Measurements from ENCODE around the gene IFRD1. TPM values are rescaled to one million over a fixed set of nuclear protein-coding genes. Genes with fewer than 3 reads are reported as not detected.

The IFRD1 gene
- polyA plus RNA-seq, 1 experiment, result 24.2 TPM

GRCh38 chr7:112467867-112468266 lies 17.6 kb downstream of the IFRD1 start:
- CTCF ChIA-PET, result interaction anchor here (1.4 to 1.6 kb wide), 3 partner anchors 12 to 28 kb away, joined by 3 to 10 read pairs (median 8); partner anchors contain the start of gene LSMEM1
- TF ChIP-seq, protein P1, sequence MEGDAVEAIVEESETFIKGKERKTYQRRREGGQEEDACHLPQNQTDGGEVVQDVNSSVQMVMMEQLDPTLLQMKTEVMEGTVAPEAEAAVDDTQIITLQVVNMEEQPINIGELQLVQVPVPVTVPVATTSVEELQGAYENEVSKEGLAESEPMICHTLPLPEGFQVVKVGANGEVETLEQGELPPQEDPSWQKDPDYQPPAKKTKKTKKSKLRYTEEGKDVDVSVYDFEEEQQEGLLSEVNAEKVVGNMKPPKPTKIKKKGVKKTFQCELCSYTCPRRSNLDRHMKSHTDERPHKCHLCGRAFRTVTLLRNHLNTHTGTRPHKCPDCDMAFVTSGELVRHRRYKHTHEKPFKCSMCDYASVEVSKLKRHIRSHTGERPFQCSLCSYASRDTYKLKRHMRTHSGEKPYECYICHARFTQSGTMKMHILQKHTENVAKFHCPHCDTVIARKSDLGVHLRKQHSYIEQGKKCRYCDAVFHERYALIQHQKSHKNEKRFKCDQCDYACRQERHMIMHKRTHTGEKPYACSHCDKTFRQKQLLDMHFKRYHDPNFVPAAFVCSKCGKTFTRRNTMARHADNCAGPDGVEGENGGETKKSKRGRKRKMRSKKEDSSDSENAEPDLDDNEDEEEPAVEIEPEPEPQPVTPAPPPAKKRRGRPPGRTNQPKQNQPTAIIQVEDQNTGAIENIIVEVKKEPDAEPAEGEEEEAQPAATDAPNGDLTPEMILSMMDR (IDR thresholded peaks at IDR 0.05; ENCODE audit: insufficient read depth, low read depth, low read length), result no peak

GRCh38 chr7:112470194-112470593 lies 19.9 kb downstream of the IFRD1 start:
- no peak for DNase-seq (ENCODE audit: low read depth)
- peaks cover 6% of the 10 kb centered on the region for H3K36me3 ChIP-seq (ENCODE audit: control insufficient read depth, insufficient read depth, low read length)
- H3K27me3 ChIP-seq (ENCODE audit: control insufficient read depth, insufficient read depth, low read length), result no peaks in the 10 kb centered on the region
- H3K4me3 ChIP-seq (ENCODE audit: low read depth, low read length), result no peak overlapping the region
- POLR2A ChIA-PET, result no interaction called here
- CTCF ChIA-PET, result interaction anchor here (2.9 kb wide), 1 partner anchor 11 kb away, joined by 12 read pairs; the partner anchor contains the start of gene LSMEM1
- TF ChIP-seq, protein P1 (IDR thresholded peaks at IDR 0.05; ENCODE audit: insufficient read depth, low read depth, low read length), result no peak

More at GRCh38 chr7:112467867-112468266, 17.6 kb downstream of the IFRD1 start:
- POLR2A ChIA-PET, result no interaction called here
- no peak for DNase-seq (ENCODE audit: low read depth)
- H3K27me3 ChIP-seq (ENCODE audit: control insufficient read depth, insufficient read depth, low read length), result no peaks in the 10 kb centered on the region
- peaks cover 6% of the 10 kb centered on the region for H3K36me3 ChIP-seq (ENCODE audit: control insufficient read depth, insufficient read depth, low read length)
- no peak overlapping the region for H3K4me3 ChIP-seq (ENCODE audit: low read depth, low read length)

- DNase-seq (ENCODE audit: low read depth), result no peak
- ChIA-PET POLR2A (no interaction called here), CTCF (interaction anchor here (0.9 kb wide), 1 partner anchor 62 kb away, joined by 3 read pairs; no protein-coding TSS in a partner anchor)
- no peaks in the 10 kb centered on the region for H3K27me3 ChIP-seq (ENCODE audit: control insufficient read depth, insufficient read depth, low read length)
- H3K4me3 ChIP-seq (ENCODE audit: low read depth, low read length), result no peak overlapping the region
- TF ChIP-seq, protein P1 (IDR thresholded peaks at IDR 0.05; ENCODE audit: insufficient read depth, low read depth, low read length), result no peak
- H3K36me3 ChIP-seq (ENCODE audit: control insufficient read depth, insufficient read depth, low read length), result peaks cover 4% of the 10 kb centered on the region
These were observed 26.3 kb downstream of the IFRD1 start for GRCh38 chr7:112476390-112477052.

- TF ChIP-seq, protein P1 (IDR thresholded peaks at IDR 0.05; ENCODE audit: insufficient read depth, low read depth, low read length), result no peak
- ChIA-PET CTCF (interaction anchor here (1.3 to 3.2 kb wide), 8 partner anchors 10 to 69 kb away, joined by 3 to 12 read pairs (median 10); no protein-coding TSS in a partner anchor), POLR2A (no interaction called here)
- no peak for DNase-seq (ENCODE audit: low read depth)
- Histone ChIP-seq H3K36me3 (ENCODE audit: control insufficient read depth, insufficient read depth, low read length) (peaks cover 3% of the 10 kb centered on the region), H3K4me3 (ENCODE audit: low read depth, low read length) (no peak overlapping the region), H3K27me3 (ENCODE audit: control insufficient read depth, insufficient read depth, low read length) (no peaks in the 10 kb centered on the region)
These were observed 31.0 kb downstream of the IFRD1 start for GRCh38 chr7:112481121-112481736.
